ENCODE data around the gene BMP5. TPM values are rescaled to one million over a fixed set of nuclear protein-coding genes. Genes with fewer than 3 reads are reported as not detected.

BMP5 gene
- total and polyA plus RNA-seq, 2 of the 8 experiments (the other 6 are each of a cell fraction or from before 2014, with no cell fraction given) = 0.02 TPM; not detected in 1

- TF ChIP-seq HDAC2 (IDR thresholded peaks at IDR 0.05; ENCODE audit: borderline replicate concordance in 1 of 2, low read depth in 2 of 2, low read length in 2 of 2) = no peak
- no peak for TF ChIP-seq SP4 (IDR thresholded peaks at IDR 0.05; ENCODE audit: low read length)
- TF ChIP-seq SIRT6 (IDR thresholded peaks at IDR 0.05; ENCODE audit: low read length) = no peak
Observed at GRCh38 chr6:55901765-55902270, 26.4 kb upstream of the BMP5 start (continued).
